GM13977 (cell line): ENCODE data around the gene ALDH3B2.

ENCODE experiments used
- DNase-seq: peaks from one replicate; pipeline ENCODE4 v3.0.0; 2012; ENCODE audit warnings: low spot score
- in situ Hi-C: fragments of 300-500 bp; cut with MboI; formaldehyde crosslinking; loops from one replicate; pipeline ENCODE4 v1.12.0; 2022; ENCODE audit warnings: low sequenced_read_pairs, low pct_unique_long_range_greater_than_20kb, mixed read lengths, inconsistent platforms; ENCODE audit not compliant: unreplicated experiment
- TF ChIP-seq, protein P1 (sequence below): IDR thresholded peaks from 2 replicates; pipeline ENCODE4 v1.5.1; 2012; ENCODE audit warnings: mild to moderate bottlenecking, control low read depth; ENCODE audit not compliant: insufficient read depth; ENCODE audit errors: extremely low read depth, missing control alignments

ALDH3B2 gene

DNA sequence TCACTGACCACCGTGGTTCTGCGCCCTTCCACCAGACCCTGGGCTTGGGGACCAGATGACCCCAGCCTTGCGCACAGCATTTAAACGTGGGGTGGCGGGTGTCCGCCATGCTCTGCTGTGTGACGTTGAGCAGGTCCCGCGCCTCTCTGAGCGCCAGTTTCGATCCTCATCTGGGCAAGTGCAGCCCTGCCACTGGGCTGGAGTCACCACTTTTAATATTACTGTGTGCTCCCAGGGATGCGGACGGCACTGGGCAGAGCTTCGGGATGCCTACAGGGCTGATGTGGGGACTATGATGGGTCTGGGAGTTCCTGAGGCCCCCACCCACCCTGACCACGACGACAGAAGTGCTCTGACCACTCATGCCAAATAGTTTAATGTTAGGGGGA lies 43.5 kb downstream of the ALDH3B2 start:
- DNase-seq: no peak
- in situ Hi-C loops: no loop called here
- TF ChIP-seq, protein P1, sequence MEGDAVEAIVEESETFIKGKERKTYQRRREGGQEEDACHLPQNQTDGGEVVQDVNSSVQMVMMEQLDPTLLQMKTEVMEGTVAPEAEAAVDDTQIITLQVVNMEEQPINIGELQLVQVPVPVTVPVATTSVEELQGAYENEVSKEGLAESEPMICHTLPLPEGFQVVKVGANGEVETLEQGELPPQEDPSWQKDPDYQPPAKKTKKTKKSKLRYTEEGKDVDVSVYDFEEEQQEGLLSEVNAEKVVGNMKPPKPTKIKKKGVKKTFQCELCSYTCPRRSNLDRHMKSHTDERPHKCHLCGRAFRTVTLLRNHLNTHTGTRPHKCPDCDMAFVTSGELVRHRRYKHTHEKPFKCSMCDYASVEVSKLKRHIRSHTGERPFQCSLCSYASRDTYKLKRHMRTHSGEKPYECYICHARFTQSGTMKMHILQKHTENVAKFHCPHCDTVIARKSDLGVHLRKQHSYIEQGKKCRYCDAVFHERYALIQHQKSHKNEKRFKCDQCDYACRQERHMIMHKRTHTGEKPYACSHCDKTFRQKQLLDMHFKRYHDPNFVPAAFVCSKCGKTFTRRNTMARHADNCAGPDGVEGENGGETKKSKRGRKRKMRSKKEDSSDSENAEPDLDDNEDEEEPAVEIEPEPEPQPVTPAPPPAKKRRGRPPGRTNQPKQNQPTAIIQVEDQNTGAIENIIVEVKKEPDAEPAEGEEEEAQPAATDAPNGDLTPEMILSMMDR: no peak

DNA sequence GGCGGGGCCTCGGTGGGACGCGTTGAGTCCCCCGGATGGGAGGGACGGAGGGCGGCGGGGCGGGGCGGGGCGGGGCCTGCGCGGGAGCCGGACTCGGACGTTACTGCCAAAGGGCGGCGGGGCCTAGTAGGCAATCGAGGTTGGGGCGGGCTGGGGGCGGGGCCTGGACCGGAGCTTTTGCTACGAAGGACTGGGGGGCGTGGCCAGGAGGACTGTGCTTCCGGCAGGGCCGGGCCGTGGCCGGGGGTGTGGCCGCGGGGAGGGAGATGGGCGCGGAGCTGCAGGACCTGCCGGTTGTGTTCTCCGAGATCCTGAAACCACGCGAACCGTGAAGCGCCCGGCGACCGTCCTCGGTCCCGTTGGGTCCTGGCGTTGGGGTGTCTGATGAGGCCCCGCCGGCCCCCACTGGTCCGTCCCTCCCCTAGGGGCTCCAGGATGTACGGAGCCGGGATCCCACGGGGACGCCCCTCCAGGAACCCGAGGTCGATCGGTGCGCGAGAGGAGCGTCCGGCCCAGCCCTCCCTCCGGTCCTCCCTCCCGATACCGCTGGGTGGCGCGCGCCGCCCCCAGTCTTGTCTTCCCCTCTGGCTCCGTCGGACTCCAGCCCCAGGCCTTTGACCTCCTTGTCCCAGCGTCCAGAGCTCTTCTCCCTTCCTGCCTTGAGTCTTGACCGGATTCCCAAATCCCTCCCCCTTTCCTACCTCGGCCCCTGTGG lies 44.0 kb downstream of the ALDH3B2 start:
- in situ Hi-C loops: no loop called here
- TF ChIP-seq, protein P1: peak; percentile 85

DNA sequence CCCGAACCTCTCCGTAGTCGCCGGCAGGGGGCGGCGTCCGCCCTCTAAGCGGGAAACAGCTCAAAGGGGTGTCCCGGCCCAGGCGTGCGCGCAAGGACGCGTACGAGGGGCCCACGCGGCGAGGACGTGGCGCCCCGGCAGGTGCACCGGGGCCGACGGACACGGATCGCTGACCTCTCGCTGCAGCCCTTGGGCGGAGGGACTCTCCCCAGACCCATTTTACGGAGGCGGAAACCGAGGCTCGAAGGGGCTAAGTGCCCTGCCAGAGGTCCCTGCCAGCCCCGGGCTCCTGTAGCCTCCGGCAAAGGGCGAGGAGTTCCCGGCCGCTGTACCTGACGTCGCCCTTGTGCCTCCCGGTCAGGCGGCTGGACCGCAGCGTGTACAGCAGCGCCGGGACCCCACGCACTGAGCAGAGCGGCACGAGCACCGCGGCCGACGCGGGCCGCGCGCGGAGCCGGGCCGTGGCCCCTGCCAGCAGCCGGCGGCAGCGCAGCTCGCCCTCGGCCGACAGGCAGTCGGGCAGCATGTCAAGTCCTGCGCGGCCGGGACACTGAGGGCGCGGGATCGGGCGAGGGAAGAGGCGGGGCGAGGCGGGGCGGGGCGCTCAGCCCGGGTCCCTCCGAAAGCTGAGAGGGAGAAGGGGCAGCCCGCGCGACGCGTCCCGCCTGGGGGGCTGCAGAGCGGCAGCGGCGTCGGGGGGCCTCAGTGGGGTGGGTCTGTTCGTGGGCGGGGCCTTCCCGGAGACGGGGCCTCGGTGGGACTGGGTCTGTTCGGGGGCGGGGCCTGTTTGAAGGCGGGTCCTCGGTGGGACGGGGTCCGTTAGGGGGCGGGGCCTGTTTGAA lies 44.8 kb downstream of the ALDH3B2 start, which contains the start of gene NUDT8:
TSS of gene NUDT8 (minus strand) at position 552 of the 842 bp plus-strand sequence. CDS start at position 526, 26 bp downstream.
- TF ChIP-seq, protein P1: peak; percentile 87
- in situ Hi-C loops: no loop called here
- DNase-seq: peak; percentile 88

More for the DNA sequence above, 44.0 kb downstream of the ALDH3B2 start:
- peak; percentile 100 for DNase-seq

DNA sequence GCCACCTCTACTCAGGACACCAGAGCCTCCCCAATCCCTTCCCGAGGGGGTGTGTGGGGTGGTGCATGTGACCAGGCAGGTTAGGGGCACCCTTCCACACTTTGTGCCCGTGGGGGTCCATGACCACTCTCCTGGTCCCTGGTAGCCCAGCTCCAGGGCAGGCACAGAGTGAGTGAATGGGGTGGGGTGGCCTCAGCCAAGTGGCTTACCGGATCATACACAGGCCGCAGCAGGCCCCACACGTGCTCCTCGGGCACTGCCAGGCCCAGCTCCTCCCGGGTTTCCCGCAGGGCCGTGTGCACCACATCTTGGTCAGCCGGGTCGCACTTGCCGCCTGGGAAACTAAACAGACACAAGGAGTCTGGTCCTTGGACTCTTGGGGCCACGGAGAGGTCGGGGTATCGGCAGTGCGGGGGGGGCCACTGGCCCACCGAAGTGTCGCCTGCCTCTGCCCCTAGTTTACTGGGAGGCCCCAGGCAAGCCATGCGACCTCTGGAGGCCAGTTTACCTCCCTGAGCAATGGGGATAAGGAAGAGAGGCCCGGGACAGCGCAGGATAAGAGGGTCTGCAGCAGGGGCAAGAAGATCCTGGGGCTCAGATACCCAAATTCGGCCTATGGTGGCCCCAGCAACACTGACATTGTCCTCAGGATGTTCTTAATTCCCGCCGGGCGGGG lies 45.6 kb downstream of the ALDH3B2 start:
- TF ChIP-seq, protein P1: no peak
- in situ Hi-C loops: no loop called here
- no peak for DNase-seq

DNA sequence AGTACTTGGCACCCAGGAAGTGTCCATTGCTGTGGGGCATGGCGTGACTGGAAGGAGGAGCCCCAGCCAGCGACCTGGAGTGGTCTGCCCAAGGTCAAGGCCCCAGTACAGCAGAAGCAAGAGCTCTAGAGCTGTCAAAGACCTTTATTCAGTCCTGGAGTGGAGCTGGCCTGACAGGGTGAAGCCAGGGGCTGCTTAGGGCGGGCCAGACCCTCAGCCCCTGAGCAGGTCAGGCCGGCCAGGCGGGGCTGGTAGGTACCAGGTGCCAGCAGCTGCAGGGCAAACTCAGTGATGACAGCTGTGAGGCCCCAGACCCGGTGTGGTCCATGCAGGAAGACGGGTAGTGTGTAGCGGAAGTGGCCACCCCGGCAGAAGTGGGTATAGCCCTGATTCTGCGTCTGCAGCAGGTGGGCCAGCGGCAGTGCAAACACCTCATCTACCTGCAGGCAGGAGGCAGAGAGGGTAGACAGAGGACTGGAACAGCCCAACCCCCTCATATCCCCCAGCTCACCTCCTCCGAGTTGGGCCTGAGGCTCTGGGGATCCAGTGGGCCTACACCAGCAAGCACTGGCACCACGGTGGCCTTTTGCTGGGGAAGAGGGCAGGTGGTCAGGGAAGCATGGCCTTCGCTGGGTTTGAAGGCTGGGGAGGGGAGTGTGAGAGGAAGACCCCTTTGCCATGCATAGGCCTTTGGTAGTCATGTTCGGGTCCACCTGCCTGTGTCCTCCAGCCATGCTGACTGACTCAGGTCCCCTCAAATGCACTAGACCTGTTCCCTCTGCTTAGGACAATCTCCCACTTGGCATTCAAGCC lies 46.4 kb downstream of the ALDH3B2 start:
- in situ Hi-C loops: no loop called here
- DNase-seq: no peak
- TF ChIP-seq, protein P1: no peak

DNA sequence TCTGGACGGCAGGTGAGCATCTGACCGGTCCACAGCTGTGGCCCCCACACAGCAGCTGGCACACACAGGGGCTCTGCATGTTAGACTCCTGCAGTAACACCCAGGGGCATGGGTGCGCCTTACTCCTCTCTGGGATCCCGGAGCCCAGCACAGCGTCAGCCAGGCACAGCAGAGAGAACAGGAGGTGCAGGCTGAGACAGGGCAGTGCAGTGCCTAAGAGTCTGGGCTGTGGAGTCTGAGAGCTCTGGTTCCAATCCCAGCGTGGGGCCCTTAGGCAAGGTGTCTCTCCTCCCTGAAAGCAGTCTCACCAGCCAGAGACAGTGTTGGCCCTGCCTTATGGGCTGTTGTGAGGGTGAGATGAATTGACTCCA lies 47.0 kb downstream of the ALDH3B2 start:
- no peak for DNase-seq
- in situ Hi-C loops: no loop called here
- TF ChIP-seq, protein P1: no peak
